ENCODE results near the gene DNTT. TPM values are rescaled to one million over a fixed set of nuclear protein-coding genes. Genes with fewer than 3 reads are reported as not detected.

DNTT gene
- total and polyA plus RNA-seq, 2 of the 13 experiments (the other 11 are each of a cell fraction or from before 2014, with no cell fraction given) = not detected

GRCh38 chr10:96287392-96288105 is 16.7 kb upstream of the DNTT start (continued):
- no peak for TF ChIP-seq ZNF646 (CRISPR knock-in tag; IDR thresholded peaks at IDR 0.05)
- no peak for TF ChIP-seq THAP7 (CRISPR knock-in tag; IDR thresholded peaks at IDR 0.05)
- no peak for TF ChIP-seq NFYB (CRISPR knock-in tag; IDR thresholded peaks at IDR 0.05)
- TF ChIP-seq SAP130 (CRISPR knock-in tag; IDR thresholded peaks at IDR 0.05; ENCODE audit: low read depth) = 0 out of 2 replicates have a peak, but pooled peaks have one; percentile 15
- no peak for TF ChIP-seq ZNF574 (CRISPR knock-in tag; IDR thresholded peaks at IDR 0.05)
- no peak for TF ChIP-seq ERF (CRISPR knock-in tag; IDR thresholded peaks at IDR 0.05)
- TF ChIP-seq PRDM4 (CRISPR knock-in tag; IDR thresholded peaks at IDR 0.05; ENCODE audit: borderline replicate concordance) = no peak
- no peak for TF ChIP-seq JUND (CRISPR knock-in tag; IDR thresholded peaks at IDR 0.05)
- no peak for TF ChIP-seq HNRNPL (IDR thresholded peaks at IDR 0.05; ENCODE audit: low read depth, low read length)
- TF ChIP-seq CENPBD1 (CRISPR knock-in tag; IDR thresholded peaks at IDR 0.05; ENCODE audit: borderline replicate concordance, low read depth) = no peak
- no peak for TF ChIP-seq BATF2 (CRISPR knock-in tag; IDR thresholded peaks at IDR 0.05)
- TF ChIP-seq GATAD2A (CRISPR knock-in tag; IDR thresholded peaks at IDR 0.05) = peak; percentile 37; the same call in 1 of the 2 replicates
- no peak for TF ChIP-seq ZNF33A (CRISPR knock-in tag; IDR thresholded peaks at IDR 0.05; ENCODE audit: borderline replicate concordance)
- no peak for TF ChIP-seq ZNF558 (CRISPR knock-in tag; IDR thresholded peaks at IDR 0.05; ENCODE audit: borderline replicate concordance)
- TF ChIP-seq SETDB1 (CRISPR knock-in tag; IDR thresholded peaks at IDR 0.05; ENCODE audit: borderline replicate concordance) = no peak
